ENCODE results near the gene FANCG. TPM values are rescaled to one million over a fixed set of nuclear protein-coding genes. Genes with fewer than 3 reads are reported as not detected.

Gene FANCG
- polyA plus RNA-seq, 1 donor from 2014 or later = 15.9 TPM

- no peaks in the 10 kb centered on the region for H3K9me3 Mint-ChIP-seq
- H3K27me3 Mint-ChIP-seq = no peaks in the 10 kb centered on the region
- no peak overlapping the region for H3K27ac Mint-ChIP-seq
- no peaks in the 10 kb centered on the region for H3K36me3 Mint-ChIP-seq
- peaks cover 19 to 24% (median 23%) of the 10 kb centered on the region in 3 donors for H3K4me1 Mint-ChIP-seq
- H3K4me3 Mint-ChIP-seq = peak overlapping the region in 1 of 4 donors; percentile 33
Observed at GRCh38 chr9:35107297-35108290, 27.9 kb upstream of the FANCG start.

GRCh38 chr9:35106343-35106730 is 26.6 kb upstream of the FANCG start:
- H3K27ac Mint-ChIP-seq = peak overlapping the region in 1 of 3 donors; percentile 46
- no peaks in the 10 kb centered on the region for H3K36me3 Mint-ChIP-seq
- H3K9me3 Mint-ChIP-seq = no peaks in the 10 kb centered on the region
- H3K4me3 Mint-ChIP-seq = no peak overlapping the region
- H3K4me1 Mint-ChIP-seq = peaks cover 11 to 24% (median 14%) of the 10 kb centered on the region in 3 donors
- no peaks in the 10 kb centered on the region for H3K27me3 Mint-ChIP-seq

- Mint-ChIP-seq H3K9me3 (no peaks in the 10 kb centered on the region), H3K27ac (peak overlapping the region in 1 of 3 donors; percentile 46), H3K36me3 (peaks cover 2% of the 10 kb centered on the region), H3K4me3 (no peak overlapping the region), H3K27me3 (no peaks in the 10 kb centered on the region), H3K4me1 (peaks cover 8 to 21% (median 9%) of the 10 kb centered on the region in 3 donors)
Observed at GRCh38 chr9:35105571-35106342, 26.0 kb upstream of the FANCG start.

- Mint-ChIP-seq H3K4me1 (peaks cover 6 to 19% (median 10%) of the 10 kb centered on the region in 3 donors), H3K36me3 (peaks cover 2% of the 10 kb centered on the region), H3K27me3 (no peaks in the 10 kb centered on the region), H3K27ac (no peak overlapping the region), H3K9me3 (no peaks in the 10 kb centered on the region), H3K4me3 (no peak overlapping the region)
Observed at GRCh38 chr9:35105126-35105525, 25.4 kb upstream of the FANCG start.

- Mint-ChIP-seq H3K9me3 (no peaks in the 10 kb centered on the region), H3K4me1 (peaks cover 6 to 19% (median 10%) of the 10 kb centered on the region in 3 donors), H3K36me3 (peaks cover 2% of the 10 kb centered on the region), H3K27ac (peak overlapping the region in 2 of 3 donors; percentile 37 to 99), H3K27me3 (no peaks in the 10 kb centered on the region), H3K4me3 (no peak overlapping the region)
Observed at GRCh38 chr9:35104586-35104985, 24.8 kb upstream of the FANCG start.

GRCh38 chr9:35103660-35104191 is 24.0 kb upstream of the FANCG start:
- no peaks in the 10 kb centered on the region for H3K9me3 Mint-ChIP-seq
- peak overlapping the region; percentile 79 to 99 (median 98) for H3K27ac Mint-ChIP-seq
- no peaks in the 10 kb centered on the region for H3K27me3 Mint-ChIP-seq
- peak overlapping the region; percentile 86 to 97 (median 93) for H3K4me3 Mint-ChIP-seq
- peaks cover 6 to 18% (median 10%) of the 10 kb centered on the region in 3 donors for H3K4me1 Mint-ChIP-seq
- peaks cover 2% of the 10 kb centered on the region for H3K36me3 Mint-ChIP-seq

- Mint-ChIP-seq H3K4me1 (peaks cover 6 to 18% (median 10%) of the 10 kb centered on the region in 3 donors), H3K4me3 (peak within 1 kb of the TSS; percentile 86 to 97 (median 93)), H3K9me3 (no peaks in the 10 kb centered on the region), H3K27me3 (no peaks in the 10 kb centered on the region), H3K27ac (peak within 1 kb of the TSS; percentile 79 to 99 (median 98)), H3K36me3 (peaks cover 3% of the 10 kb centered on the region)
Observed at GRCh38 chr9:35102769-35103659, 23.3 kb upstream of the FANCG start, which contains the start of gene STOML2. Gene STOML2 (minus strand): TSS chr9:35103131. CDS start chr9:35103094, 37 bp downstream.

- H3K27me3 Mint-ChIP-seq = no peaks in the 10 kb centered on the region
Observed at GRCh38 chr9:35102465-35102768, 22.7 kb upstream of the FANCG start.

GRCh38 chr9:35097573-35097972 is 17.8 kb upstream of the FANCG start:
- Mint-ChIP-seq H3K4me3 (peak overlapping the region in 2 of 4 donors; percentile 68 to 71), H3K4me1 (peaks cover 13 to 29% (median 17%) of the 10 kb centered on the region in 3 donors), H3K27ac (peak overlapping the region in 2 of 3 donors; percentile 55 to 82), H3K9me3 (no peaks in the 10 kb centered on the region), H3K36me3 (peaks cover 9% of the 10 kb centered on the region), H3K27me3 (no peaks in the 10 kb centered on the region)

More at GRCh38 chr9:35102465-35102768, 22.7 kb upstream of the FANCG start:
- H3K9me3 Mint-ChIP-seq = no peaks in the 10 kb centered on the region
- H3K4me3 Mint-ChIP-seq = peak overlapping the region; percentile 86 to 97 (median 93)
- H3K4me1 Mint-ChIP-seq = peaks cover 6 to 18% (median 13%) of the 10 kb centered on the region in 3 donors
- peaks cover 3% of the 10 kb centered on the region for H3K36me3 Mint-ChIP-seq
- peak overlapping the region; percentile 79 to 99 (median 98) for H3K27ac Mint-ChIP-seq

- H3K27ac Mint-ChIP-seq = peak within 1 kb of the TSS; percentile 85 to 98 (median 96)
Observed at GRCh38 chr9:35096035-35096849, 16.5 kb upstream of the FANCG start, which contains the start of gene PIGO. Gene PIGO (minus strand): TSS chr9:35096591. CDS start chr9:35095565, 1,026 bp downstream.

GRCh38 chr9:35091536-35091935 is 11.8 kb upstream of the FANCG start:
- Mint-ChIP-seq H3K27me3 (no peaks in the 10 kb centered on the region), H3K4me3 (no peak overlapping the region), H3K9me3 (no peaks in the 10 kb centered on the region), H3K27ac (no peak overlapping the region), H3K36me3 (peaks cover 8% of the 10 kb centered on the region), H3K4me1 (peaks cover 6 to 18% (median 15%) of the 10 kb centered on the region in 3 donors)

More at GRCh38 chr9:35096035-35096849, 16.5 kb upstream of the FANCG start, which contains the start of gene PIGO:
- Mint-ChIP-seq H3K4me3 (peak within 1 kb of the TSS; percentile 83 to 94 (median 90)), H3K36me3 (peaks cover 9% of the 10 kb centered on the region), H3K9me3 (no peaks in the 10 kb centered on the region), H3K4me1 (peaks cover 13 to 19% (median 17%) of the 10 kb centered on the region in 3 donors), H3K27me3 (no peaks in the 10 kb centered on the region)

- no peak overlapping the region for H3K27ac Mint-ChIP-seq
Observed at GRCh38 chr9:35089434-35089833, 9.7 kb upstream of the FANCG start.

GRCh38 chr9:35085078-35085477 is 5.3 kb upstream of the FANCG start:
- H3K27me3 Mint-ChIP-seq = no peaks in the 10 kb centered on the region
- H3K4me3 Mint-ChIP-seq = no peak overlapping the region
- H3K36me3 Mint-ChIP-seq = peaks cover 3% of the 10 kb centered on the region
- no peak overlapping the region for H3K27ac Mint-ChIP-seq
- peaks cover 1 to 2% (median 1%) of the 10 kb centered on the region in 3 donors for H3K4me1 Mint-ChIP-seq
- no peaks in the 10 kb centered on the region for H3K9me3 Mint-ChIP-seq

More at GRCh38 chr9:35089434-35089833, 9.7 kb upstream of the FANCG start:
- H3K36me3 Mint-ChIP-seq = peaks cover 5% of the 10 kb centered on the region
- peaks cover 2 to 4% (median 3%) of the 10 kb centered on the region in 3 donors for H3K4me1 Mint-ChIP-seq
- H3K9me3 Mint-ChIP-seq = no peaks in the 10 kb centered on the region
- H3K4me3 Mint-ChIP-seq = no peak overlapping the region
- no peaks in the 10 kb centered on the region for H3K27me3 Mint-ChIP-seq

All from IgD-negative memory B cell (primary cell).